OCI-LY7 (cell line): ENCODE data around the gene ENO1. TPM values are rescaled to one million over a fixed set of nuclear protein-coding genes. Genes with fewer than 3 reads are reported as not detected.
"Not testable (repeated sequence)": the region's sequence is repeated elsewhere in the genome, so short reads cannot be mapped to it uniquely, and the experiment has no call there.

ENCODE experiments used
- BruUV-seq: library from RNA; stranded (reverse); fragments of 400-500 nt; replicated peaks from 2 replicates; lab custom pipeline; 2021; lab: Mats Ljungman, UMichigan
- CTCF ChIA-PET: fragments of 300-600 bp; sonication (Branson Sonifier 250); formaldehyde crosslinking; loops from one replicate; lab custom pipeline; 2022; ENCODE audit warnings: antibody characterized with exemption; ENCODE audit not compliant: unreplicated experiment; lab: Charles Lee
- POLR2A ChIA-PET: fragments of 300-600 bp; sonication (Branson Sonifier 250); formaldehyde crosslinking; loops from one replicate; lab custom pipeline; 2022; ENCODE audit warnings: antibody characterized with exemption; lab: Charles Lee
- DNase-seq: peaks from one replicate; pipeline ENCODE4 v3.0.0-alpha.2; 2015; ENCODE audit warnings: low spot score
- H2AFZ ChIP-seq: fragments of 200-600 bp; sonication (generic), shearing (Covaris generic); 2 replicates; pipeline ENCODE4 v1.6.1; 2014; ENCODE audit warnings: mild to moderate bottlenecking, antibody characterized with exemption, low read length, moderate library complexity
- H3K27ac ChIP-seq: fragments of 200-600 bp; sonication (generic); 2 replicates; pipeline ENCODE4 v1.5.1; 2014; ENCODE audit warnings: mixed run types, low read depth, mild to moderate bottlenecking, moderate library complexity, low read length, inconsistent platforms; ENCODE audit not compliant: poor library complexity, severe bottlenecking
- H3K36me3 ChIP-seq: fragments of 200-600 bp; sonication (generic); 2 replicates; pipeline ENCODE4 v1.6.1; 2014; ENCODE audit warnings: mild to moderate bottlenecking, antibody characterized with exemption, low read length, moderate library complexity, mixed read lengths; ENCODE audit not compliant: insufficient read depth
- H3K4me1 ChIP-seq: fragments of 200-600 bp; sonication (generic); 2 replicates; pipeline ENCODE4 v1.5.1; 2014; ENCODE audit warnings: mild to moderate bottlenecking, low read length; ENCODE audit not compliant: insufficient read depth, poor library complexity, severe bottlenecking
- H3K4me2 ChIP-seq: fragments of 200-600 bp; sonication (generic); 2 replicates; pipeline ENCODE4 v1.6.1; 2014; ENCODE audit warnings: mild to moderate bottlenecking, low read length
- H3K4me3 ChIP-seq: fragments of 200-600 bp; sonication (generic); 2 replicates; pipeline ENCODE4 v1.5.1; 2014; ENCODE audit warnings: mild to moderate bottlenecking, low read depth, low read length; ENCODE audit not compliant: poor library complexity, severe bottlenecking
- H3K79me2 ChIP-seq: fragments of 200-600 bp; sonication (generic); 2 replicates; pipeline ENCODE4 v1.6.1; 2016; ENCODE audit warnings: low read depth, mild to moderate bottlenecking, low read length, moderate library complexity, mixed read lengths; ENCODE audit not compliant: insufficient read depth
- H3K9me2 ChIP-seq: fragments of 200-600 bp; sonication (generic); 2 replicates; pipeline ENCODE4 v1.6.1; 2016; ENCODE audit warnings: mild to moderate bottlenecking, low read length, mixed read lengths; ENCODE audit not compliant: insufficient read depth
- H3K9me3 ChIP-seq: fragments of 200-600 bp; sonication (generic); 2 replicates; pipeline ENCODE4 v1.6.1; 2014; ENCODE audit warnings: mild to moderate bottlenecking, mixed run types, low read length, mixed read lengths
- H4K20me1 ChIP-seq: fragments of 200-600 bp; sonication (generic); 2 replicates; pipeline ENCODE4 v1.6.1; 2014; ENCODE audit warnings: mild to moderate bottlenecking, antibody characterized with exemption, low read length, moderate library complexity, mixed read lengths; ENCODE audit not compliant: insufficient read depth
- CTCF ChIP-seq: fragments of 200-600 bp; sonication (generic); conservative IDR thresholded peaks from 2 replicates; pipeline ENCODE4 v1.5.1; 2014; ENCODE audit warnings: mild to moderate bottlenecking, antibody characterized with exemption, low read length, moderate library complexity, mixed read lengths
- EZH2phosphoT487 ChIP-seq: fragments of 200-600 bp; sonication (generic); IDR thresholded peaks from 2 replicates; pipeline ENCODE4 v1.6.1; 2018; ENCODE audit warnings: low read depth, borderline replicate concordance, mild to moderate bottlenecking, mixed run types, antibody characterized with exemption, low read length, moderate library complexity, mixed read lengths
- intact Hi-C: fragments of 100-400 bp; cut with micrococcal nuclease; formaldehyde crosslinking; loops from one replicate; pipeline ENCODE4 v1.10.0; 2022; ENCODE audit not compliant: unreplicated experiment
- total RNA-seq, 2 experiments: library from RNA; depleted of rRNA in 1 of 2; stranded (reverse); fragments of >200 nt in 1 of 2; shearing (Covaris generic) in 1 of 2; gene quantifications; 2 replicates each; pipeline ENCODE4 v1.2.3, GENCODE V29; 2014 to 2022

Gene ENO1
- total RNA-seq, 2 experiments from 2014 or later: 1,017 to 1,337 TPM

- Histone ChIP-seq H3K9me2 (no peaks in the 10 kb centered on the region), H3K4me1 (no peaks in the 10 kb centered on the region), H3K9me3 (no peaks in the 10 kb centered on the region), H3K4me3 (no peak overlapping the region), H3K27ac (no peak overlapping the region), H2AFZ (no peak overlapping the region), H3K36me3 (no peaks in the 10 kb centered on the region), H4K20me1 (no peaks in the 10 kb centered on the region), H3K4me2 (no peak overlapping the region), H3K79me2 (no peaks in the 10 kb centered on the region)
- no TSS peak for BruUV-seq
- intact Hi-C loops: no loop called here
- no peak for DNase-seq
- ChIA-PET POLR2A (interaction anchor here (0.9 kb wide), 2 partner anchors 10 to 177 kb away, joined by 3 read pairs; no protein-coding TSS in a partner anchor), CTCF (no interaction called here)
- no peak for TF ChIP-seq CTCF
- no peak for TF ChIP-seq EZH2phosphoT487
These were observed 46.9 kb upstream of the ENO1 start for GRCh38 chr1:8925406-8925805.

DNA sequence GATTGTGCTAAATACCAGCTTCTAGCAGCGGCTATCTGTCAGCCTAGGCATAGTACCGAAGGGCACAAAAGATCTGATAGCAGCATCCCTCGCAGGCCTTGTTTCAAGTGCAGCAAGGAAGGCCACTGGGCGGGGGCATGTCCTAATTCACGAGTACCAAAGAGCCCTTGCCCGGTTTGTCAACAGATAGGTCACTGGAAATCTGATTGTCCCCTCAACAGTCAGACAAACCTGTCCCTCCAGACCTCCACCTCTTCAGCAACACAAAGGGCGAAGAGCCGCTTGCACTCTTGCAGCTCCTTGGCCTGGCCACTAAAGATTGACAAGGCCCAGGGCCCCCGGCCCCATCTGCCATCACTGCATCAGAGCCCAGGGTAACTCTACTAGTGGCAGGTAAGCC, 44.5 kb upstream of the ENO1 start:
- intact Hi-C loops: no loop called here
- ChIA-PET POLR2A (no interaction called here), CTCF (no interaction called here)
- no peak overlapping the region for H3K4me3 ChIP-seq
- no peak overlapping the region for H3K4me2 ChIP-seq
- no peaks in the 10 kb centered on the region for H3K36me3 ChIP-seq
- H3K9me2 ChIP-seq: no peaks in the 10 kb centered on the region
- no peak overlapping the region for H3K27ac ChIP-seq
- no peak for DNase-seq
- no TSS peak for BruUV-seq
- no peaks in the 10 kb centered on the region for H3K79me2 ChIP-seq
- H3K9me3 ChIP-seq: no peaks in the 10 kb centered on the region
- peaks cover 4% of the 10 kb centered on the region for H3K4me1 ChIP-seq
- H4K20me1 ChIP-seq: no peaks in the 10 kb centered on the region
- TF ChIP-seq EZH2phosphoT487: no peak
- TF ChIP-seq CTCF: no peak
- H2AFZ ChIP-seq: no peak overlapping the region

DNA sequence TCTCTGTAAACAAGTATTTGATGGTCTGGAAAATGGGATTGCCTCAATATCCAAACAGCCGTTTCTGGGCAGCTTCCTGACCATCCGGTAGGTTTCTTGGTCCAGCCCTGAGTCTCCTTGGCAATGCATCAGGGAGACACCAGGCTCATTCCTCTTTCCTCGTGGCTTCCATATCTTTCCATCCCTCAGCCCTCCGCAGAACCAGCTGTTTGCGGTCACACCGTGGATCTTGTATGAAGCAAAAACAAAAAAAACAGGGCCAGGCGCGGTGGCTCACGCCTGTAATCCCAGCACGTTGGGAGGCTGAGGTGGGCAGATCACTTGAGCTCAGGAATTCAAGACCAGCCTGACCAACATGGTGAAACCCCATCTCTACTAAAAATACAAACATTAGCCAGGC, 39.0 kb upstream of the ENO1 start:
- H3K79me2 ChIP-seq, H3K27ac ChIP-seq, BruUV-seq, H3K4me1 ChIP-seq, intact Hi-C loops, H4K20me1 ChIP-seq, H3K9me3 ChIP-seq, H2AFZ ChIP-seq, H3K4me2 ChIP-seq, DNase-seq, H3K9me2 ChIP-seq, H3K4me3 ChIP-seq, CTCF ChIA-PET, H3K36me3 ChIP-seq: not testable (repeated sequence)
- POLR2A ChIA-PET: interaction anchor here (0.7 kb wide), 1 partner anchor 1020 kb away, joined by 8 read pairs; no protein-coding TSS in a partner anchor
